ENCODE results near the gene HSPG2.

GRCh38 chr1:21778405-21778727 is 158.7 kb downstream of the HSPG2 start:
- TF ChIP-seq, protein P1, sequence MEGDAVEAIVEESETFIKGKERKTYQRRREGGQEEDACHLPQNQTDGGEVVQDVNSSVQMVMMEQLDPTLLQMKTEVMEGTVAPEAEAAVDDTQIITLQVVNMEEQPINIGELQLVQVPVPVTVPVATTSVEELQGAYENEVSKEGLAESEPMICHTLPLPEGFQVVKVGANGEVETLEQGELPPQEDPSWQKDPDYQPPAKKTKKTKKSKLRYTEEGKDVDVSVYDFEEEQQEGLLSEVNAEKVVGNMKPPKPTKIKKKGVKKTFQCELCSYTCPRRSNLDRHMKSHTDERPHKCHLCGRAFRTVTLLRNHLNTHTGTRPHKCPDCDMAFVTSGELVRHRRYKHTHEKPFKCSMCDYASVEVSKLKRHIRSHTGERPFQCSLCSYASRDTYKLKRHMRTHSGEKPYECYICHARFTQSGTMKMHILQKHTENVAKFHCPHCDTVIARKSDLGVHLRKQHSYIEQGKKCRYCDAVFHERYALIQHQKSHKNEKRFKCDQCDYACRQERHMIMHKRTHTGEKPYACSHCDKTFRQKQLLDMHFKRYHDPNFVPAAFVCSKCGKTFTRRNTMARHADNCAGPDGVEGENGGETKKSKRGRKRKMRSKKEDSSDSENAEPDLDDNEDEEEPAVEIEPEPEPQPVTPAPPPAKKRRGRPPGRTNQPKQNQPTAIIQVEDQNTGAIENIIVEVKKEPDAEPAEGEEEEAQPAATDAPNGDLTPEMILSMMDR (IDR thresholded peaks at IDR 0.05; ENCODE audit: insufficient read depth, low read length, poor library complexity, severe bottlenecking) = no peak
- TF ChIP-seq EZH2phosphoT487 (conservative IDR thresholded peaks at IDR 0.05; ENCODE audit: low read length) = no peak

All from SU-DHL-6 (cell line).